ENCODE measurements around the gene FBXW8. TPM values are rescaled to one million over a fixed set of nuclear protein-coding genes. Genes with fewer than 3 reads are reported as not detected.

FBXW8 gene
- 19.9 and 28.6 TPM in 2 replicates for total RNA-seq

GRCh38 chr12:116910645-116911451 lies at the start of gene FBXW8:
TSS of gene FBXW8 (plus strand) at chr12:116910950. CDS start at chr12:116911038, 88 bp downstream.

GRCh38 chr12:116881325-116881876 lies 29.3 kb upstream of the FBXW8 start, which contains the start of gene HRK:
TSS of gene HRK (minus strand) at chr12:116881441. CDS start at chr12:116881307, 134 bp downstream.

Other genes starting within 250 kb of the FBXW8 start
- 28.8 and 40.9 TPM in 2 replicates for gene SPRING1, start 172.9 kb upstream of the FBXW8 start, total RNA-seq
- gene RNFT2, start 172.6 kb upstream of the FBXW8 start, total RNA-seq = 2.7 and 5.7 TPM in 2 replicates
- gene HRK, start 29.5 kb upstream of the FBXW8 start, total RNA-seq = not detected in 2 replicates
- 0.14 TPM in 1 of 2 replicates, not detected in the other for gene TESC, start 188.5 kb downstream of the FBXW8 start, total RNA-seq

All from smooth muscle cell of the umbilical artery (primary cell).